ENCODE measurements around the gene MCOLN1. TPM values are rescaled to one million over a fixed set of nuclear protein-coding genes. Genes with fewer than 3 reads are reported as not detected.

MCOLN1 gene
- total and polyA plus RNA-seq, 2 of the 8 experiments (the other 6 are each of a cell fraction or from before 2014, with no cell fraction given), result 19.1 to 40.0 TPM

DNA sequence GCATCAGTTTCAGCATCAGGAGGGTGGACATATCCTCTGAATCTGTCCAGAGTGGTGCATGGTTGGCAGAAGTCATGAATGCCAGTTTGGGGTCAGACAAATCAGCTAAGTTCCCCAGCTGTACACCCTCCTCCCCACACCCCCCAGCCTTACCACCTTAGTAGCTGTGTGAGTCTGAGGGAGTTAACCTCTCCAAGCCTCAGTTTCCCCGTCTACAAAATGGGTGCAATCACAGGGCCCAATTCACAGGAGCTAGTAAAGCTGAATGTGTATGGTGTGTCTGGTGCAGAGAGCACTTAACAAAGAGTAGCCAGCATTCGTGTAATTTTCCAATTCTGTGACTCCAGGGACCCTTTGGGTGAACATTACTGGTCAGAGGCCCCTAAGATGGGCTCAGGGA lies 19.9 kb upstream of the MCOLN1 start:
- Histone ChIP-seq H3K14ac (ENCODE audit: insufficient read length) (no peak overlapping the region), H3K23me2 (ENCODE audit: low read depth, low read length) (peaks cover 14% of the 10 kb centered on the region; the same call in 1 of the 2 replicates)
- no peak for FAIRE-seq

More for the DNA sequence above, 19.9 kb upstream of the MCOLN1 start:
- peaks cover 0 to 13% (median 10%) of the 10 kb centered on the region in 4 experiments; a peak in 5 of 7 replicates for H3K4me1 ChIP-seq (replicated peaks in 1 of 4; ENCODE audit: control insufficient read depth in 3 of 4, insufficient read depth in 4 of 4, low read length in 3 of 4)
- no peak overlapping the region for H2BK120ac ChIP-seq (replicated peaks; ENCODE audit: low read depth, low read length)
- no peak overlapping the region for H3K4ac ChIP-seq (replicated peaks; ENCODE audit: insufficient read length, low read depth, low read length)
- H4K8ac ChIP-seq (ENCODE audit: extremely low read depth, insufficient read depth, low read length), result no peak overlapping the region
- no peak overlapping the region for H2BK12ac ChIP-seq (ENCODE audit: low read depth, low read length)
- H4K20me1 ChIP-seq (replicated peaks in 1 of 2; ENCODE audit: control insufficient read depth in 1 of 2, insufficient read depth in 2 of 2, low read length in 2 of 2), result no peaks in the 10 kb centered on the region
- POLR2A ChIA-PET (ENCODE audit: partially characterized antibody), result no interaction called here
- no peaks in the 10 kb centered on the region for H3K36me3 ChIP-seq (ENCODE audit: control insufficient read depth in 2 of 4, insufficient read depth in 4 of 4, low read length in 3 of 4)
- H2BK5ac ChIP-seq (ENCODE audit: low read depth, low read length), result no peak overlapping the region
- no peak overlapping the region for H2AK5ac ChIP-seq (ENCODE audit: low read depth, low read length)
- peaks cover 0 to 5% of the 10 kb centered on the region in 2 experiments; a peak in 1 of 4 replicates for H3K9me3 ChIP-seq (ENCODE audit: insufficient read depth in 2 of 2, low read depth in 1 of 2, low read length in 1 of 2)
- H4K91ac ChIP-seq (replicated peaks; ENCODE audit: insufficient read length, low read length), result no peak overlapping the region
- H3K27ac ChIP-seq (ENCODE audit: low read depth, low read length), result no peak overlapping the region
- no peak overlapping the region for H2BK20ac ChIP-seq (ENCODE audit: low read length)
- H3K18ac ChIP-seq (ENCODE audit: extremely low read depth, low read length), result no peak overlapping the region
- H3K79me2 ChIP-seq (ENCODE audit: control insufficient read depth in 1 of 2, insufficient read depth in 2 of 2, low read length in 2 of 2), result no peaks in the 10 kb centered on the region
- no peak for DNase-seq (ENCODE audit: low read depth in 1 of 2, low spot score in 2 of 2)
- no peak overlapping the region for H3K9ac ChIP-seq (replicated peaks in 1 of 4; ENCODE audit: extremely low read depth in 1 of 4, low read depth in 3 of 4, low read length in 3 of 4)
- no peak overlapping the region for H3K4me2 ChIP-seq (ENCODE audit: insufficient read depth in 1 of 2, low read depth in 2 of 2, low read length in 2 of 2)
- H2AFZ ChIP-seq (ENCODE audit: low read length), result no peak overlapping the region
- TF ChIP-seq GTF2F1 (IDR thresholded peaks at IDR 0.05; ENCODE audit: borderline replicate concordance, low read depth, low read length), result no peak
- TF ChIP-seq KDM1A (IDR thresholded peaks at IDR 0.05; ENCODE audit: borderline replicate concordance, low read length), result peak; percentile 48; the same call in 1 of the 2 replicates
- H4K5ac ChIP-seq (ENCODE audit: insufficient read length, low read depth, low read length), result no peak overlapping the region
- no peaks in the 10 kb centered on the region for H3K79me1 ChIP-seq (ENCODE audit: low read depth, low read length)
- H3K23ac ChIP-seq (ENCODE audit: insufficient read length), result no peak overlapping the region
- H2BK15ac ChIP-seq (ENCODE audit: low read length), result no peak overlapping the region
- no peak overlapping the region for H3K56ac ChIP-seq (replicated peaks; ENCODE audit: insufficient read length, low read depth, low read length)
- H3K4me3 ChIP-seq (ENCODE audit: extremely low read depth in 1 of 4, insufficient read depth in 2 of 4, low read depth in 3 of 4, low read length in 4 of 4), result no peak overlapping the region
- CTCF ChIA-PET (ENCODE audit: partially characterized antibody), result interaction anchor here (0.9 to 1.5 kb wide), 2 partner anchors 8 to 40 kb away, joined by 3 to 4 read pairs; no protein-coding TSS in a partner anchor
- 43% methylated on average over 2 of the region's 2 CpGs; no CpG with 5 or more reads in 1 of the 2 experiments for WGBS, 2 experiments (ENCODE audit: extremely low coverage in 1 of 2, insufficient coverage in 1 of 2, insufficient read length in 1 of 2, insufficient replicate concordance in 2 of 2, low coverage in 1 of 2, low lambda C conversion rate in 2 of 2, missing lambda C conversion rate in 1 of 2)
- H3K27me3 ChIP-seq (replicated peaks in 1 of 4; ENCODE audit: control insufficient read depth in 3 of 4, extremely low read depth in 1 of 4, insufficient read depth in 3 of 4, low read length in 3 of 4), result peaks cover 1 to 33% (median 25%) of the 10 kb centered on the region in 4 experiments
